ENCODE measurements around the gene KLHL18.
"Not testable (repeated sequence)": the region's sequence is repeated elsewhere in the genome, so short reads cannot be mapped to it uniquely, and the experiment has no call there.

KLHL18 gene

GRCh38 chr3:47313341-47314055, 30.8 kb downstream of the KLHL18 start:
- no peak for DNase-seq (ENCODE audit: low read depth in 2 of 2, low spot score in 1 of 2)

GRCh38 chr3:47314056-47314764, 31.5 kb downstream of the KLHL18 start:
- DNase-seq (ENCODE audit: low read depth in 2 of 2, low spot score in 1 of 2), result no peak

GRCh38 chr3:47315069-47315647, 32.4 kb downstream of the KLHL18 start:
- no peak for DNase-seq (ENCODE audit: low read depth in 2 of 2, low spot score in 1 of 2)

GRCh38 chr3:47316151-47316550, 33.4 kb downstream of the KLHL18 start:
- DNase-seq (ENCODE audit: low read depth in 2 of 2, low spot score in 1 of 2), result not testable (repeated sequence)

- DNase-seq (ENCODE audit: low read depth in 2 of 2, low spot score in 1 of 2), result no peak
Observed at GRCh38 chr3:47318916-47319315, 36.2 kb downstream of the KLHL18 start.

GRCh38 chr3:47319956-47320355, 37.2 kb downstream of the KLHL18 start:
- DNase-seq (ENCODE audit: low read depth in 2 of 2, low spot score in 1 of 2), result no peak

- no peak for DNase-seq (ENCODE audit: low read depth in 2 of 2, low spot score in 1 of 2)
Observed at GRCh38 chr3:47323431-47324277, 40.9 kb downstream of the KLHL18 start.

GRCh38 chr3:47324278-47324865, 41.6 kb downstream of the KLHL18 start:
- DNase-seq (ENCODE audit: low read depth in 2 of 2, low spot score in 1 of 2), result peak; percentile 5 to 6

- DNase-seq (ENCODE audit: low read depth in 2 of 2, low spot score in 1 of 2), result no peak
Observed at GRCh38 chr3:47333907-47334306, 51.2 kb downstream of the KLHL18 start.

- no peak for DNase-seq (ENCODE audit: low read depth in 2 of 2, low spot score in 1 of 2)
Observed at GRCh38 chr3:47337656-47338055, 54.9 kb downstream of the KLHL18 start.

- DNase-seq (ENCODE audit: low read depth in 2 of 2, low spot score in 1 of 2), result no peak
Observed at GRCh38 chr3:47339951-47340350, 57.2 kb downstream of the KLHL18 start.

GRCh38 chr3:47340866-47341265, 58.1 kb downstream of the KLHL18 start:
- no peak for DNase-seq (ENCODE audit: low read depth in 2 of 2, low spot score in 1 of 2)

- DNase-seq (ENCODE audit: low read depth in 2 of 2, low spot score in 1 of 2), result no peak
Observed at GRCh38 chr3:47342151-47342550, 59.4 kb downstream of the KLHL18 start.

- no peak for DNase-seq (ENCODE audit: low read depth in 2 of 2, low spot score in 1 of 2)
Observed at GRCh38 chr3:47342812-47343211, 60.1 kb downstream of the KLHL18 start.

GRCh38 chr3:47343471-47343971, 60.8 kb downstream of the KLHL18 start:
- DNase-seq (ENCODE audit: low read depth in 2 of 2, low spot score in 1 of 2), result no peak

- DNase-seq (ENCODE audit: low read depth in 2 of 2, low spot score in 1 of 2), result no peak
Observed at GRCh38 chr3:47344971-47345370, 62.2 kb downstream of the KLHL18 start.

- DNase-seq (ENCODE audit: low read depth in 2 of 2, low spot score in 1 of 2), result no peak
Observed at GRCh38 chr3:47347217-47347801, 64.6 kb downstream of the KLHL18 start.

GRCh38 chr3:47348411-47349154, 65.8 kb downstream of the KLHL18 start:
- DNase-seq (ENCODE audit: low read depth in 2 of 2, low spot score in 1 of 2), result no peak

- DNase-seq (ENCODE audit: low read depth in 2 of 2, low spot score in 1 of 2), result no peak
Observed at GRCh38 chr3:47355010-47355409, 72.3 kb downstream of the KLHL18 start.

GRCh38 chr3:47356201-47356600, 73.5 kb downstream of the KLHL18 start:
- DNase-seq (ENCODE audit: low read depth in 2 of 2, low spot score in 1 of 2), result no peak

Data from stimulated activated CD8-positive, alpha-beta memory T cell treated with anti-CD3 and anti-CD28 coated beads, Interleukin-4, amount 100 ng/mL, for 1 hour (primary cell).